Upper lobe of left lung (tissue), 4 donors: ENCODE measurements around the gene NF2.

Source experiments
- CTCF ChIP-seq, 6 experiments: fragments of 450-650 bp in 4 of 6; fragments of 200-600 bp in 2 of 6; sonication (generic) in 2 of 6; IDR thresholded peaks; one replicate each; pipeline ENCODE4 v1.5.1; 2016 to 2019; ENCODE audit warnings: antibody characterized with exemption in 6 of 6
- EP300 ChIP-seq, 4 donors: sonication (generic); formaldehyde crosslinking; IDR thresholded peaks; one replicate each; pipeline ENCODE4 v1.5.1; 2017; ENCODE audit warnings: antibody characterized with exemption in 4 of 4, control low read depth in 2 of 4
- POLR2A ChIP-seq, 4 donors: fragments of 450-650 bp; IDR thresholded peaks; one replicate each; pipeline ENCODE4 v1.5.1; 2016 to 2017; ENCODE audit warnings: antibody characterized with exemption in 4 of 4, mild to moderate bottlenecking in 2 of 4
- POLR2AphosphoS5 ChIP-seq, 2 donors: sonication (generic); formaldehyde crosslinking; IDR thresholded peaks; one replicate each; pipeline ENCODE4 v1.5.1; 2017; ENCODE audit warnings: antibody characterized with exemption in 2 of 2

- TF ChIP-seq CTCF (IDR thresholded peaks at IDR 0.05), result no peak
- no peak for TF ChIP-seq POLR2AphosphoS5 (IDR thresholded peaks at IDR 0.05)
- TF ChIP-seq POLR2A (IDR thresholded peaks at IDR 0.05), result no peak
- TF ChIP-seq EP300 (IDR thresholded peaks at IDR 0.05), result no peak
Measured at GRCh38 chr22:29716814-29717545, 113.5 kb downstream of the NF2 start.
